LHCN-M2 (cell line): ENCODE data around the gene CBLC. TPM values are rescaled to one million over a fixed set of nuclear protein-coding genes. Genes with fewer than 3 reads are reported as not detected.

Source experiments
- DNase-seq: peaks from one replicate; pipeline ENCODE4 v3.0.0-alpha.2; 2012; ENCODE audit warnings: low read depth
- total RNA-seq: library from RNA; depleted of rRNA; stranded (reverse); fragments of >200 nt; gene quantifications from 2 replicates; pipeline ENCODE4 v1.2.3, GENCODE V29; 2014

Gene CBLC
- total RNA-seq, 1 experiment from 2014 or later, result not detected

DNA sequence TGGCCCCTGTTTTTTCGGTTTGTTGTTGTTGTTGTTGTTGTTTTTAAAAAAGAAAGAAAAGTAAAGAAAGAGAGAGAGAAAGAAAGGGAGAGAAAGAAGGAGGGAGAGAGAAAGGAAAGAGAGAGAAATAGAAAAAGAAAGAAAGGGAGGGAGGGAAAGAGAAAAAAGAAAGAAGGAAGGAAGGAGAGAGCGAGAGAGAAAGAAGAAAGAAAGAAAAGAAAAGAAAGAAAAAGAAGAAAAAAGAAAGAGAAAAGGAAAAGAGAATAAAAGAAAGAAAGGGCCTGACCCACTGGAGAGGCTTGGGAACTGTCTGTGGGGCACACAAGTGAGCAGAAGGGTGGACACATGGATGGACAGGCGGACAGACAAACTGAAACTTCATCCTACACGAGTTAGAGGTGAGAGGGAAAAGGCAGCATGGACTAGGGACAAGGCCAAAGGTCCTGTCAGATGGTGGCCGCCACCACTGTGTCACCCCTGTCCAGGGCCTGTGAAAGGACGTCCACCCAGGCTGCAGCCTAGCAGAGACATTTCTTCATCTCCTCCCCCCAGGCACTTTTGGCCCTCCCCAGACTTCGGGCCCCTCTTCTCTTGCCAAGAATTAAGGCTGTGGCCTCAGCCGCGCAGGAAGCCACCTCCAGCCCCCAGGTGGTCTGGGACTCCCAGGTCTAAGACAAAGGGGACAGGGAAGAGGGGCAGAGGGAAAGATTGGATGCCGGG is 22.1 kb downstream of the CBLC start:
- no peak for DNase-seq

DNA sequence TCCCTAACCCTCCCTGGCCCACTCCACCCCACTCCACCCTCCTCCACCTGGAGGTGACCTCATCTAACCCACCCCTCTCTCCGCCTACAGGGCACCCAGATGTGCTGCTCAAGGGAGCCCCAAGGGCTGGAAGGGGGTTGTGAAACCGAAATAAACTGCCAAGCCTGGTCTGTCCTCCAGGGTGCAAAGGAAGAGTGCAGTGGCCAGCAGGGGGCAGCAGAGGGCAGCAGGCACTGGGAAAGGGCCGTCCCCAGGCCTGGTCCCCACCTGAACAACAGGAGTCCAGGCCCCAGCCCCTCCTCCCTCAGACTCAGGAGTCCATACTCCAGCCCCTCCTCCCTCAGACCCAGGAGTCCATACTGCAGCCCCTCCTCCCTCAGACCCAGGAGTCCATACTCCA is 22.8 kb downstream of the CBLC start:
- DNase-seq, result peak; percentile 56

GRCh38 chr19:44803442-44804428 is 26.0 kb downstream of the CBLC start:
- DNase-seq, result no peak

DNA sequence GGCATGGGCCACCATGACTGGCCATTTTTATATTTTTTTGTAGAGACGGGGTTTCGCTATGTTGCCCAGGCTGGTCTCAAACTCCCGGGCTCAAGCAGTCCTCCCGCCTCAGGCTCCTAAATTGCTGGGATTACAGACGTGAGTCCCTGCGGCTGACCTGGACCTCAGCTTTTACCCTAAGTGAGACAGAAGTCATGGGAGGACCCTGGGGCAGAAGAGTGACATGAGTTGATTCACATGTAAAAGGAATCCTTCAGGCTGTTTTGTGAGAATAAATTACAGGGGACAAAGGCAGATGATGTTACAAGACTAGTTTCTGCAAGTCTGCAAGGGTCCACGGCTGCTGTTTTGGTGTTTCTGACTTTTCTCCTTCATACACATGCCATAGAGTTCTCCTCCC is 28.6 kb downstream of the CBLC start:
- DNase-seq, result no peak

- DNase-seq, result no peak
These were observed 29.5 kb downstream of the CBLC start for GRCh38 chr19:44807162-44807561.

GRCh38 chr19:44807652-44808462 is 30.2 kb downstream of the CBLC start:
- DNase-seq, result peak; percentile 23

GRCh38 chr19:44808463-44809371 is 31.0 kb downstream of the CBLC start, which contains the start of gene BCAM:
BCAM (plus strand) TSS chr19:44809103; CDS start chr19:44809125, 22 bp downstream.
- peak; percentile 48 for DNase-seq

DNA sequence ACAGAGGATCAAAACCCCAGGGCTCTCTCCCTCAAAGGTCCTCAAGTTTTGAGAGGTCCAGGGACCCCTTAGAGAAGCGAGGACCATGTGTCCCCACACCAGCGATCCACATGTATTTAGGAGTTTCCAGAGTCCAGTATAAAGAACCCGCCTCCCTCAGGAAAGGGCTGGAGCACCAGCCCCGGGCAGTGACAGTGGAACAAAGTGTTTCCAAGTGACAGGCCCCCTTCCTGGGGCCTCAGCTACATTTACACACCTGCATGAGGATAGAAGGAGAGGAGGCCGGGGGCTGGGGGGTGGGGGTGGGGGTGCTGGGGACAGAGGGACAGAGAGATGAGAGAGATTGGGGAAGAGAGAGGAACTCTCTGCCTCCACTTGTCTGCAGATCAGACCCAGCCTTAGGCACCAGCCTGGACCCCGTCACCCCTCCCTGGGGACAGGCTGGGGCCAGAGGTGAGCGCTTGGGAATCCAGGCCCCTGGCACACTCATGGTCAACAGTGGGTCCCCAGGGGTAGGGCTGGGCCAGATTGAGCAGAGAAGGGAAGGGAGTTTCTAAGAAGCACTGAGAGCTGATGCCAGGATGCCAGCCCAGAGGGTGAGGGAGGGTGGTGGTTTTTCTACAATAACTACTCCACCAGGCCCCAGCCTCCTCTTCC is 32.0 kb downstream of the CBLC start:
- DNase-seq, result no peak

DNA sequence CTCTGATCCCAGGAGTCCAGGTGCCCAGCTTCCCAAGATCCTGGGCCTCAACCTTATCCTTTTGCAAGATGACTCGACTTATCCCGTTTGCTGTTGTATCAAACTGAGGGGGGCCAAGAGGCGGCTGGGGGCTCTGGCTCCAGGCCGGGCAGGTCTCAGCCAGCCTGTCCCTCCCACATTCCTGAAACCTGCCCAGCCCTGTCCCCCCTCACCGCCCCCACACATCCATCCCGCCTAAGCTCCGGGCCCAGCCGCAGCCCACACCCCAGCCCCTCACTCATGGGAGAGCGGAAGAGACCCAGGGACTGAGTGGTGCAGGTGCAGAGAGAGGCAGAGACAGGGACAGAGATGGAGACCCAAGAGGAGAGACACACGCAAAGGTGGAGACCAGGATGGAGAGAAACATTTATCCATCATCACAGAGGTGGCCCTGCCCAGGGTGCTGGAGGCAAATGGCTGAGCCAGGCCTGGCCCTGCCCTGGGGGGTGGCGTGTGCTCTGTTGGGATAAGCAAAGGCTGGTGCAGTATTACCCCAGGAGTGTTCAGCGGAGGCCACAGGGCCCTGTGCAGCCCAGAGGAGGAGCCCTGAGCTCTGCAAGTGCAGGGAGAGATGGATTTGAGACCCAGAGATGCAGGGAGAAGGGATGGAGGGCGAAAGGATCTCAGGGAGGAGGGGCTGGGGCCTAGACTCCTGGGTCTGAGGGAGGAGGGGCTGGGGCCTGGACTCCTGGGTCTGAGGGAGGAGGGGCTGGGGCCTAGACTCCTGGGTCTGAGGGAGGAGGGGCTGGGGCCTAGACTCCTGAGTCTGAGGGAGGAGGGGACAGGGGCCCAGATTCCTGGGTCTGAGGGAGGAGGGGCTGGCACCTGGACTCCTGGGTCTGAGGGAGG is 32.8 kb downstream of the CBLC start:
- no peak for DNase-seq

- no peak for DNase-seq
These were observed 33.4 kb downstream of the CBLC start for GRCh38 chr19:44811122-44811419.

- no peak for DNase-seq
These were observed 34.5 kb downstream of the CBLC start for GRCh38 chr19:44812142-44812718.

- no peak for DNase-seq
These were observed 35.6 kb downstream of the CBLC start for GRCh38 chr19:44813070-44813840.

DNA sequence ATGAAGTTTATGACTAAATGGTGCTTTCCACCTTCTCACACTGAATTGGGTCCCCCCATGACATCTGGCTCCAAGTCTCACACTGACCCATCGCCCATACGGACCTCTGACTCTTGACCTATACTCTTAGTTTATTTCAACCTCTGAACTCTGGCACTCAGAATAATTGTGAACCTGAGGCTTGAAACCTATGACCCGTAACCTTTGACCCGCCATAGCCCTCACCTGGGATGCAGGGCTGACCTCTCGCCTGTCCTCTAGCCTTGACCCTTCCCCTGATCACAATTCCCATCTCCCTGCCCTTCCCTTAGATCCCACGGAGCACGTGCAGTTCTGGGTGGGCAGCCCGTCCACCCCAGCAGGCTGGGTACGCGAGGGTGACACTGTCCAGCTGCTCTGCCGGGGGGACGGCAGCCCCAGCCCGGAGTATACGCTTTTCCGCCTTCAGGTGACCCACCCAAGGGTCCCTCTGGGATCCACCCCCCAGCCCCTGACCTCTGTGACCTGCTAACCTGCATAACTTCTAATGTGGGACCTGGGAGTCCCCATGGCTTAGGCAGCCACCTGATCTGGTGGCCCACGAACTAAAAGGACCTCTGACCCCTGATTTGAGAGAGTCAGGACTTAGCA is 36.3 kb downstream of the CBLC start:
- DNase-seq, result no peak

GRCh38 chr19:44814517-44814916 is 36.8 kb downstream of the CBLC start:
- DNase-seq, result no peak

DNA sequence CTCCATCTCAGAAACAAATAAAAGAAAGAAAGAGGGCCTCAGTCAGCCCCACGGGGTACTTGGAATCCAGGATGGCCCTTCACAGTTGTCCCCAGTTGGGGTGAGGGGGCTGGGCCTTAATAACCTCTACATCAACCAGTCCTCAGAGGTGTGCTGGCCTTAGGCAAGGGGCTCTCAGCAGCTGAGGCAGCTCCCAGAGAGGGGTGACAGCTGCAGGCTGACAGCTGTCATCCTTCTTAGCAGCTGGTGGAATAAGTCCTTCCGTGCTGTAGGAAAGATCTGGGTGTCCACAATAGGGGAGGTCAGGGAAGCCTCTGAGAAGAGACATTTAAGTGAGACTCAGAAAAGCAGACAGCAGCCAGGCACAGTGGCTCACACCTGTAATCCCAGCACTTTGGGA is 38.6 kb downstream of the CBLC start:
- peak; percentile 79 for DNase-seq

DNA sequence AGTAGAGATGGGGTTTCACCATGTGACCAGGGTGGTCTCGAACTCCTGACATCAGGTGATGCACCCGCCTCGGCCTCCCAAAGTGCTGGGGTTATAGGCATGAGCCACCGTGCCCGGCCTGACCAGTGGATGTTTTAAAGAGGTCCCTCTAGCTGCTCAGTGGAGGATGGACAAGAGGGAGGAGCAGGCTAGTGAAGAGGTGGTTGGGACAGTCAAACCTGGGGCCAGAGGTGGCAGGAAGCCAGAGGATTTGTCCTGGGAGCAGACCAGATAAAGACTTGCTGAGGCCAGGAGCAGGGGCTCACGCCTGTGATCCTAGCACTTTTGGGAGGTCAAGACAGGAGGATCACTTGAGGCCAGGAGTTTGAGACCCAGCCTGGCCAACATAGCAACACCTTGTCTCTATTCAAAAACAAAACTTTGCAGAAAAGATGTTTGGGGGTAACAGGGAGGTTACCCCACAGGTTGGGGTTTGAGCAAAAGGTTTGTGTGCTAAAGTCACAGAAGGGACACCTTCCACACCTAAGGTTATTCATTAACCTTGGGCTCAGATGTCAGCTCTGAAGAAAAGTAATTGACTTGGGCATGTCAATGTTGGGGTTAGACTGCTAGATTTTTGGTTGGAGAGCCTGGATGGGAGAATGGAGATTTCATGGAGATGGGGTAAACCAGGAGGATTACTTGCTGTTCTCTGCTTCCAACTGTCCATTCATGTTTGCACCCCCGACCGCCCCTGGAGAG is 40.2 kb downstream of the CBLC start:
- no peak for DNase-seq

DNA sequence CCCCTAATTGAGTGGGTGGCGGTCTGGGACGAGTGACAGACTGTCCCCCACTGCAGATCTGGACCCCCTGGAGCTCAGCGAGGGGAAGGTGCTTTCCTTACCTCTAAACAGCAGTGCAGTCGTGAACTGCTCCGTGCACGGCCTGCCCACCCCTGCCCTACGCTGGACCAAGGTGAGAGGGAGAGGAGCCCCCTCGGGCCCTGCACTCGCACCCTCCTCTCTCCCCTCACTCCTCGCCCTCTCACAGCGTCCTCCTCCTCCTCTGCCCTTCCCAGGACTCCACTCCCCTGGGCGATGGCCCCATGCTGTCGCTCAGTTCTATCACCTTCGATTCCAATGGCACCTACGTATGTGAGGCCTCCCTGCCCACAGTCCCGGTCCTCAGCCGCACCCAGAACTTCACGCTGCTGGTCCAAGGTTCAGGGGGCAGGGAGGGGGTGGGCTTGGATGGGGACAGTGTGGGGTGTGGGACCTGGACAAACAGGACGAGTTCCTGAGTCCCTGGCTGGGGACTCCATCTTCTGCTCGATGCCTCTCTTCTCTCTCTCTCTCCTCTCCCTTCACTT is 40.9 kb downstream of the CBLC start:
- no peak for DNase-seq
